ENCODE data around the gene ITPR3. TPM values are rescaled to one million over a fixed set of nuclear protein-coding genes. Genes with fewer than 3 reads are reported as not detected.

The ITPR3 gene
- total RNA-seq, 1 experiment from 2014 or later: 103 TPM

DNA sequence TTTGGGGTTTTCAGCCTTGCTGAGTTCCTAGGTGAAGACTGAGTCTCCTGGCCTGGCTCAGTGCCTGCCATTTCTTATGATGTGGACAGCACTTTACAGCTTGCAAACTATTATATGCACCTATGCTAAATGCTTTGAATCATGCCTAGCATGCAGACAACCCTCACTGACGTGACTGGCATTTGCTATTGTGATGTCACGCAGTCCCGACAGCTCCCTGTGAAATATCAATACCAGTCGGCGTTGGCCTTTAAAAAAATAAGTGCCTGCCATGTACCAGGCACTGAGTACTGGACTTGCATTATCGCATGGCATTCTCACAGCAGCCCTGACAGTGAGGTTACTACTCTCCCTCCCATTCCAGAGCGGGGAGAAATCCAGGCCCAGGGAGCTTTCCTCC is 54.8 kb downstream of the ITPR3 start (continued):
- TF ChIP-seq SRF (IDR thresholded peaks at IDR 0.05; ENCODE audit: low read depth) (no peak), RAD21 (IDR thresholded peaks at IDR 0.05; ENCODE audit: low read depth) (no peak), CEBPB (IDR thresholded peaks at IDR 0.05; ENCODE audit: low read depth) (no peak), CBX3 (IDR thresholded peaks at IDR 0.05; ENCODE audit: low read depth) (no peak), EZH2 (IDR thresholded peaks at IDR 0.05) (no peak), ZFX (IDR thresholded peaks at IDR 0.05) (no peak)

DNA sequence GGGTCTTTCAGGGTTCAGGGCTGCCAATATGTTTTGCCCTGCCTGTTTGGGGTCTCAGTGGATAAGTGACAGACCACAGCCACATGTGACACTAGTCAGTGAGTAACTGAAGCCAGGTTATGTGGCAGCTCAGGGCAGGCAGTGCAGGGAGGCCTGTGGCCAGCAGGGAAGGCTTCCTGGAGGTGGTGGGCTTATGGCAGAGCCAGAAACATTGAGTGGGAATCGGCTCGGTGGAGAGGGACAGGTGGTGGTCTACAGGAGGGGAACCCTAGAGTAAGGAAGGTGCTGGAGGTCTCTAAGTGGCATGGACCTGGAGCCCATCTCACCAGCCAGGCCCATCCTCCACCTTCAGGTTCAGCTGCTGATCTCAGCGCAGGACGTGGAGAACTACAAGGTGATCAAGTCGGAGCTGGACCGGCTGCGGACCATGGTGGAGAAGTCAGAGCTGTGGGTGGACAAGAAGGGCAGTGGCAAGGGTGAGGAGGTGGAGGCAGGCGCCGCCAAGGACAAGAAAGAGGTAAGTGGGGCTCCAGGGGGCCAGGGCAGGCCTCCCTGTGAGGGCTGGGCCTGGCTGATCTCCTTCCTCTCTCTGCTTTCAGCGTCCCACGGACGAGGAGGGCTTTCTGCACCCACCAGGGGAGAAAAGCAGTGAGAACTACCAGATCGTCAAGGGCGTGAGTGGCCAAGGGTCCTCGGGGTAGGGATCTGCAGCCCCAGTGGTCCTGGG is 55.5 kb downstream of the ITPR3 start:
- CTCF ChIA-PET: no interaction called here

More for the DNA sequence above, 55.5 kb downstream of the ITPR3 start:
- H3K9me3 ChIP-seq (ENCODE audit: control insufficient read depth in 1 of 2, insufficient read depth in 1 of 2, low read depth in 1 of 2, low read length in 2 of 2): no peaks in the 10 kb centered on the region
- H3K79me2 ChIP-seq (ENCODE audit: insufficient read depth, low read length): no peaks in the 10 kb centered on the region
- peaks cover 35 to 57% of the 10 kb centered on the region in 2 experiments; a peak in 3 of 4 replicates for H3K36me3 ChIP-seq (ENCODE audit: control insufficient read depth in 1 of 2, insufficient read depth in 2 of 2, low read length in 2 of 2)
- no peaks in the 10 kb centered on the region for H3K9me2 ChIP-seq (ENCODE audit: insufficient read depth)
- no peaks in the 10 kb centered on the region for H4K20me1 ChIP-seq (ENCODE audit: insufficient read depth)
- no peak overlapping the region for H2AFZ ChIP-seq (ENCODE audit: low read depth, low read length, poor library complexity, severe bottlenecking)
- TF ChIP-seq SRF (IDR thresholded peaks at IDR 0.05; ENCODE audit: low read depth): no peak
- TF ChIP-seq ZNF274 (IDR thresholded peaks at IDR 0.05; ENCODE audit: low read depth, low read length): no peak
- no peak for TF ChIP-seq EGR1 (IDR thresholded peaks at IDR 0.05; ENCODE audit: low read depth)
- no peak for TF ChIP-seq POLR2AphosphoS5 (IDR thresholded peaks at IDR 0.05; ENCODE audit: low read depth, low read length)
- TF ChIP-seq, protein P1, sequence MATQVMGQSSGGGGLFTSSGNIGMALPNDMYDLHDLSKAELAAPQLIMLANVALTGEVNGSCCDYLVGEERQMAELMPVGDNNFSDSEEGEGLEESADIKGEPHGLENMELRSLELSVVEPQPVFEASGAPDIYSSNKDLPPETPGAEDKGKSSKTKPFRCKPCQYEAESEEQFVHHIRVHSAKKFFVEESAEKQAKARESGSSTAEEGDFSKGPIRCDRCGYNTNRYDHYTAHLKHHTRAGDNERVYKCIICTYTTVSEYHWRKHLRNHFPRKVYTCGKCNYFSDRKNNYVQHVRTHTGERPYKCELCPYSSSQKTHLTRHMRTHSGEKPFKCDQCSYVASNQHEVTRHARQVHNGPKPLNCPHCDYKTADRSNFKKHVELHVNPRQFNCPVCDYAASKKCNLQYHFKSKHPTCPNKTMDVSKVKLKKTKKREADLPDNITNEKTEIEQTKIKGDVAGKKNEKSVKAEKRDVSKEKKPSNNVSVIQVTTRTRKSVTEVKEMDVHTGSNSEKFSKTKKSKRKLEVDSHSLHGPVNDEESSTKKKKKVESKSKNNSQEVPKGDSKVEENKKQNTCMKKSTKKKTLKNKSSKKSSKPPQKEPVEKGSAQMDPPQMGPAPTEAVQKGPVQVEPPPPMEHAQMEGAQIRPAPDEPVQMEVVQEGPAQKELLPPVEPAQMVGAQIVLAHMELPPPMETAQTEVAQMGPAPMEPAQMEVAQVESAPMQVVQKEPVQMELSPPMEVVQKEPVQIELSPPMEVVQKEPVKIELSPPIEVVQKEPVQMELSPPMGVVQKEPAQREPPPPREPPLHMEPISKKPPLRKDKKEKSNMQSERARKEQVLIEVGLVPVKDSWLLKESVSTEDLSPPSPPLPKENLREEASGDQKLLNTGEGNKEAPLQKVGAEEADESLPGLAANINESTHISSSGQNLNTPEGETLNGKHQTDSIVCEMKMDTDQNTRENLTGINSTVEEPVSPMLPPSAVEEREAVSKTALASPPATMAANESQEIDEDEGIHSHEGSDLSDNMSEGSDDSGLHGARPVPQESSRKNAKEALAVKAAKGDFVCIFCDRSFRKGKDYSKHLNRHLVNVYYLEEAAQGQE (IDR thresholded peaks at IDR 0.05; ENCODE audit: low read depth): no peak
- no peak for TF ChIP-seq SP1 (IDR thresholded peaks at IDR 0.05; ENCODE audit: low read depth)
- TF ChIP-seq EZH2phosphoT487 (IDR thresholded peaks at IDR 0.05; ENCODE audit: borderline replicate concordance): no peak
- no peak for TF ChIP-seq SIN3A (IDR thresholded peaks at IDR 0.05; ENCODE audit: low read depth)
- TF ChIP-seq, protein P2, sequence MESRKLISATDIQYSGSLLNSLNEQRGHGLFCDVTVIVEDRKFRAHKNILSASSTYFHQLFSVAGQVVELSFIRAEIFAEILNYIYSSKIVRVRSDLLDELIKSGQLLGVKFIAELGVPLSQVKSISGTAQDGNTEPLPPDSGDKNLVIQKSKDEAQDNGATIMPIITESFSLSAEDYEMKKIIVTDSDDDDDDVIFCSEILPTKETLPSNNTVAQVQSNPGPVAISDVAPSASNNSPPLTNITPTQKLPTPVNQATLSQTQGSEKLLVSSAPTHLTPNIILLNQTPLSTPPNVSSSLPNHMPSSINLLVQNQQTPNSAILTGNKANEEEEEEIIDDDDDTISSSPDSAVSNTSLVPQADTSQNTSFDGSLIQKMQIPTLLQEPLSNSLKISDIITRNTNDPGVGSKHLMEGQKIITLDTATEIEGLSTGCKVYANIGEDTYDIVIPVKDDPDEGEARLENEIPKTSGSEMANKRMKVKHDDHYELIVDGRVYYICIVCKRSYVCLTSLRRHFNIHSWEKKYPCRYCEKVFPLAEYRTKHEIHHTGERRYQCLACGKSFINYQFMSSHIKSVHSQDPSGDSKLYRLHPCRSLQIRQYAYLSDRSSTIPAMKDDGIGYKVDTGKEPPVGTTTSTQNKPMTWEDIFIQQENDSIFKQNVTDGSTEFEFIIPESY (IDR thresholded peaks at IDR 0.05; ENCODE audit: extremely low read depth, insufficient replicate concordance, low read length): no peak
- TF ChIP-seq, protein P3, sequence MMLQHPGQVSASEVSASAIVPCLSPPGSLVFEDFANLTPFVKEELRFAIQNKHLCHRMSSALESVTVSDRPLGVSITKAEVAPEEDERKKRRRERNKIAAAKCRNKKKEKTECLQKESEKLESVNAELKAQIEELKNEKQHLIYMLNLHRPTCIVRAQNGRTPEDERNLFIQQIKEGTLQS (IDR thresholded peaks at IDR 0.05): no peak
- no peak for TF ChIP-seq POLR2A (IDR thresholded peaks at IDR 0.05; ENCODE audit: borderline replicate concordance, extremely low read depth, insufficient read depth, insufficient read length)
- TF ChIP-seq, protein P4, sequence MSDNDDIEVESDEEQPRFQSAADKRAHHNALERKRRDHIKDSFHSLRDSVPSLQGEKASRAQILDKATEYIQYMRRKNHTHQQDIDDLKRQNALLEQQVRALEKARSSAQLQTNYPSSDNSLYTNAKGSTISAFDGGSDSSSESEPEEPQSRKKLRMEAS (IDR thresholded peaks at IDR 0.05): no peak
- intact Hi-C loops (cut with micrococcal nuclease): no loop called here
- ChIA-PET POLR2A (no interaction called here), RAD21 (ENCODE audit: low non-redundant PET in 1 of 2, low total read pairs in 2 of 2, uncharacterized antibody in 2 of 2, unreplicated experiment in 2 of 2) (no interaction called here)
- no peak overlapping the region for H3K9ac ChIP-seq (ENCODE audit: low read length)
- no peak overlapping the region for H3K4me3 ChIP-seq (replicated peaks in 1 of 2; ENCODE audit: low read depth in 1 of 2, low read length in 2 of 2)
- H3K27ac ChIP-seq (ENCODE audit: low read depth, low read length): no peak overlapping the region
- no peaks in the 10 kb centered on the region for H3K4me1 ChIP-seq (ENCODE audit: control insufficient read depth in 1 of 2, insufficient read depth in 2 of 2, low read length in 2 of 2)
- no peak overlapping the region for H3K4me2 ChIP-seq (ENCODE audit: low read length)
- no peaks in the 10 kb centered on the region for H3K27me3 ChIP-seq (ENCODE audit: insufficient read depth, low read length)
- DNase-seq (ENCODE audit: low read depth, low spot score) (no peak), ATAC-seq (no peak)
- BruUV-seq (replicated peaks): no TSS peak
